A673 (cell line): Measurements from ENCODE around the gene TNFSF4. TPM values are rescaled to one million over a fixed set of nuclear protein-coding genes. Genes with fewer than 3 reads are reported as not detected.

Experiments used
- BruUV-seq: library from RNA; stranded (reverse); fragments of 400-500 nt; replicated peaks from 2 replicates; lab custom pipeline; 2021; lab: Mats Ljungman, UMichigan
- CTCF ChIA-PET: fragments of 300-600 bp; sonication (Branson Sonifier 250); formaldehyde crosslinking; loops from one replicate; lab custom pipeline; 2022; ENCODE audit warnings: antibody characterized with exemption; lab: Charles Lee
- POLR2A ChIA-PET: fragments of 300-600 bp; sonication (Branson Sonifier 250); formaldehyde crosslinking; loops from one replicate; lab custom pipeline; 2022; ENCODE audit warnings: antibody characterized with exemption; ENCODE audit not compliant: low non-redundant PET; lab: Charles Lee
- DNase-seq: peaks from one replicate; pipeline ENCODE4 v3.0.0-alpha.2; 2015; ENCODE audit warnings: low spot score
- H3K27ac ChIP-seq: fragments of 200-600 bp; sonication (generic); 2 replicates; pipeline ENCODE4 v1.5.1; 2016; ENCODE audit warnings: mixed run types, low read depth, mild to moderate bottlenecking, mixed read lengths, antibody characterized with exemption, low read length; ENCODE audit not compliant: poor library complexity, severe bottlenecking
- H3K27me3 ChIP-seq: fragments of 200-600 bp; sonication (generic); replicated peaks from 2 replicates; pipeline ENCODE4 v1.6.1; 2017; ENCODE audit warnings: mixed run types, low read depth, mild to moderate bottlenecking, mixed read lengths, antibody characterized with exemption, low read length; ENCODE audit not compliant: insufficient read depth, poor library complexity
- H3K36me3 ChIP-seq: fragments of 200-600 bp; sonication (generic); 2 replicates; pipeline ENCODE4 v1.6.1; 2016; ENCODE audit warnings: mixed run types, mild to moderate bottlenecking, mixed read lengths, antibody characterized with exemption, low read length; ENCODE audit not compliant: insufficient read depth, poor library complexity, severe bottlenecking
- H3K4me1 ChIP-seq: fragments of 200-600 bp; sonication (generic); 2 replicates; pipeline ENCODE4 v1.6.1; 2017; ENCODE audit warnings: mixed run types, mild to moderate bottlenecking, mixed read lengths, antibody characterized with exemption, low read length; ENCODE audit not compliant: insufficient read depth, poor library complexity, severe bottlenecking
- H3K4me3 ChIP-seq: fragments of 200-600 bp; sonication (generic); 2 replicates; pipeline ENCODE4 v1.5.1; 2016; ENCODE audit warnings: low read depth, mixed run types, mild to moderate bottlenecking, mixed read lengths, low read length; ENCODE audit not compliant: poor library complexity, severe bottlenecking
- H3K9me3 ChIP-seq: fragments of 200-600 bp; sonication (generic); 2 replicates; pipeline ENCODE4 v1.6.1; 2016; ENCODE audit warnings: mixed run types, low read depth, mild to moderate bottlenecking, mixed read lengths, antibody characterized with exemption, low read length; ENCODE audit not compliant: poor library complexity, severe bottlenecking
- EZH2 ChIP-seq: fragments of 200-600 bp; sonication (generic); IDR thresholded peaks from 2 replicates; pipeline ENCODE4 v1.6.1; 2017; ENCODE audit warnings: borderline replicate concordance, low read depth, mild to moderate bottlenecking, mixed read lengths, antibody characterized with exemption, low read length; ENCODE audit not compliant: poor library complexity, severe bottlenecking
- intact Hi-C: fragments of 100-400 bp; cut with micrococcal nuclease; formaldehyde crosslinking; loops from one replicate; pipeline ENCODE4 v1.10.0; 2022; ENCODE audit not compliant: unreplicated experiment
- total RNA-seq: library from RNA; stranded (reverse); gene quantifications from 2 replicates; pipeline ENCODE4 v1.2.3, GENCODE V29; 2021
- TF ChIP-seq, protein P1 (sequence below): fragments of 300-800, 200-600 bp; sonication (generic); conservative IDR thresholded peaks from 2 replicates; pipeline ENCODE4 v1.5.1; 2017; ENCODE audit warnings: low read depth, mild to moderate bottlenecking, antibody characterized with exemption, low read length, moderate library complexity, mixed read lengths

Gene TNFSF4
- total RNA-seq, 1 experiment from 2014 or later: 0.21 TPM

DNA sequence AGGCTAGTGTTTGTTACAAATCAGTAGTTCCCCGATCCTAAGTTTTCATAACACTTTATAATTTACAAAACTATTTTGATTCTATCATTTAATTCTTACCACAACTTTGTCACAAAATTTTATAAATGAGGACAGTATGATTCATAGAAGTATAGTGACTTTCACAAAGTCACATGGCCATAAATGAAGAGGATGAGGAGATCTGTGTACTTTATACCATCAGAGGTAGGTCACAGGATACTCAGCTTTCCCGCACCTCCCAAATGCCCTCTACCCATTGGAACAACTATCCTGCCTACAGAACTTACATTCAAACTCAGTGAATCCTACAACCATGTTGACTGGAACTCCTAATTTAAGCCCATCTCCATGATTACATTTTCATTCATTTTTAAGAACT is 56.3 kb downstream of the TNFSF4 start:
- CTCF ChIA-PET: no interaction called here
- TF ChIP-seq, protein P1, sequence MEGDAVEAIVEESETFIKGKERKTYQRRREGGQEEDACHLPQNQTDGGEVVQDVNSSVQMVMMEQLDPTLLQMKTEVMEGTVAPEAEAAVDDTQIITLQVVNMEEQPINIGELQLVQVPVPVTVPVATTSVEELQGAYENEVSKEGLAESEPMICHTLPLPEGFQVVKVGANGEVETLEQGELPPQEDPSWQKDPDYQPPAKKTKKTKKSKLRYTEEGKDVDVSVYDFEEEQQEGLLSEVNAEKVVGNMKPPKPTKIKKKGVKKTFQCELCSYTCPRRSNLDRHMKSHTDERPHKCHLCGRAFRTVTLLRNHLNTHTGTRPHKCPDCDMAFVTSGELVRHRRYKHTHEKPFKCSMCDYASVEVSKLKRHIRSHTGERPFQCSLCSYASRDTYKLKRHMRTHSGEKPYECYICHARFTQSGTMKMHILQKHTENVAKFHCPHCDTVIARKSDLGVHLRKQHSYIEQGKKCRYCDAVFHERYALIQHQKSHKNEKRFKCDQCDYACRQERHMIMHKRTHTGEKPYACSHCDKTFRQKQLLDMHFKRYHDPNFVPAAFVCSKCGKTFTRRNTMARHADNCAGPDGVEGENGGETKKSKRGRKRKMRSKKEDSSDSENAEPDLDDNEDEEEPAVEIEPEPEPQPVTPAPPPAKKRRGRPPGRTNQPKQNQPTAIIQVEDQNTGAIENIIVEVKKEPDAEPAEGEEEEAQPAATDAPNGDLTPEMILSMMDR: no peak
- TF ChIP-seq EZH2: no peak

DNA sequence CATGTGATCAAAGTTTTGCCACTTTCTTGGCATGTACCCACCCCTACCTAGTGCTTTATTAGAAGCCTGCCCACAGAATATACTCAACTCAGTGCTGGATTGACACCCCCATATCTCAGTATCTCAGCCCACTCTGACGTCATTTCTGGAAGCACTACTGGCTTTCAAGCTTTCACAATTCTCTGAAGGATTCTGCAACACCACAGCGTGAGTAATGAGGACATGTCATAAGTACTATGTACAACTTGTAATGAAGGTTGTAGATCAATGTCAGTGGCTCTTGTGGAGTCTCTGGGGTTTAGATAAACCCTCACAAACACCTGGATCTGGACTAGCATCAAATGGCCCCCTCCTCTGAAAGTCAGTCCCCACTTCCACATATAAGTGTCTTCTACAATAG is 57.2 kb downstream of the TNFSF4 start:
- no TSS peak for BruUV-seq
- H3K36me3 ChIP-seq: no peaks in the 10 kb centered on the region
- no peak for TF ChIP-seq EZH2
- TF ChIP-seq, protein P1: no peak
- peak; percentile 35 for DNase-seq
- no peaks in the 10 kb centered on the region for H3K4me1 ChIP-seq
- no peaks in the 10 kb centered on the region for H3K9me3 ChIP-seq
- H3K27me3 ChIP-seq: peaks cover 3% of the 10 kb centered on the region
- intact Hi-C loops: no loop called here
- ChIA-PET POLR2A (no interaction called here), CTCF (no interaction called here)
- no peak overlapping the region for H3K27ac ChIP-seq
- H3K4me3 ChIP-seq: no peak overlapping the region

More for the DNA sequence above, 56.3 kb downstream of the TNFSF4 start:
- no peak for DNase-seq
- Histone ChIP-seq H3K9me3 (no peaks in the 10 kb centered on the region), H3K36me3 (no peaks in the 10 kb centered on the region), H3K27ac (no peak overlapping the region), H3K4me1 (no peaks in the 10 kb centered on the region), H3K27me3 (peaks cover 3% of the 10 kb centered on the region), H3K4me3 (no peak overlapping the region)
- POLR2A ChIA-PET: no interaction called here
- BruUV-seq: no TSS peak
- intact Hi-C loops: no loop called here

DNA sequence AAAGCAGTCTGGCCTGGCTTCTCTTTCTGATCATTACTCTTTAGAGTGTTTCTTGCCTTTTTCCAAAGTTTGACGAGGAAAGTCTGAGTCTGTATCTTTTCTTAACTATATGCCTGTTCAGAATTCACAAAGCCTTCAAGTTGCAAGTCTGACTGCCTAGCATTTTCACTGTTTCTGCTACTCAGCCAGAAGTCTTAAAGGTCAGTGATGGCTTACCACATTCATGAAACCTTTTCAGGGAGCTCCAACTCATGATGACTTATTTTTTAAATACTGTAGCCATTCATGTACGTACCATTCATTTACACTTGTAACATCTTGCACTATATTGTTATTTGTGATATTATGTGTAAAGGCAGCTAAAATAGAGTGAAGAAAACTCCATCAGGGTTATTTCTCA is 58.2 kb downstream of the TNFSF4 start:
- H3K27me3 ChIP-seq: peaks cover 3% of the 10 kb centered on the region
- H3K4me1 ChIP-seq: no peaks in the 10 kb centered on the region
- intact Hi-C loops: no loop called here
- TF ChIP-seq EZH2: no peak
- TF ChIP-seq, protein P1: no peak
- no peak overlapping the region for H3K4me3 ChIP-seq
- BruUV-seq: no TSS peak
- ChIA-PET POLR2A (no interaction called here), CTCF (no interaction called here)
- H3K36me3 ChIP-seq: no peaks in the 10 kb centered on the region
- DNase-seq: no peak
- no peaks in the 10 kb centered on the region for H3K9me3 ChIP-seq
- H3K27ac ChIP-seq: no peak overlapping the region
